ENCODE data around the gene GJB6. TPM values are rescaled to one million over a fixed set of nuclear protein-coding genes. Genes with fewer than 3 reads are reported as not detected.

GJB6 gene
- total RNA-seq, 1 experiment from 2014 or later: not detected

GRCh38 chr13:20232556-20233277 lies 598 bp upstream of the GJB6 start:
- DNase-seq (ENCODE audit: low read depth): no peak
- in situ Hi-C loops (cut with HindIII; ENCODE audit: low pct_unique_long_range_greater_than_20kb, low sequenced_read_pairs): no loop called here

DNA sequence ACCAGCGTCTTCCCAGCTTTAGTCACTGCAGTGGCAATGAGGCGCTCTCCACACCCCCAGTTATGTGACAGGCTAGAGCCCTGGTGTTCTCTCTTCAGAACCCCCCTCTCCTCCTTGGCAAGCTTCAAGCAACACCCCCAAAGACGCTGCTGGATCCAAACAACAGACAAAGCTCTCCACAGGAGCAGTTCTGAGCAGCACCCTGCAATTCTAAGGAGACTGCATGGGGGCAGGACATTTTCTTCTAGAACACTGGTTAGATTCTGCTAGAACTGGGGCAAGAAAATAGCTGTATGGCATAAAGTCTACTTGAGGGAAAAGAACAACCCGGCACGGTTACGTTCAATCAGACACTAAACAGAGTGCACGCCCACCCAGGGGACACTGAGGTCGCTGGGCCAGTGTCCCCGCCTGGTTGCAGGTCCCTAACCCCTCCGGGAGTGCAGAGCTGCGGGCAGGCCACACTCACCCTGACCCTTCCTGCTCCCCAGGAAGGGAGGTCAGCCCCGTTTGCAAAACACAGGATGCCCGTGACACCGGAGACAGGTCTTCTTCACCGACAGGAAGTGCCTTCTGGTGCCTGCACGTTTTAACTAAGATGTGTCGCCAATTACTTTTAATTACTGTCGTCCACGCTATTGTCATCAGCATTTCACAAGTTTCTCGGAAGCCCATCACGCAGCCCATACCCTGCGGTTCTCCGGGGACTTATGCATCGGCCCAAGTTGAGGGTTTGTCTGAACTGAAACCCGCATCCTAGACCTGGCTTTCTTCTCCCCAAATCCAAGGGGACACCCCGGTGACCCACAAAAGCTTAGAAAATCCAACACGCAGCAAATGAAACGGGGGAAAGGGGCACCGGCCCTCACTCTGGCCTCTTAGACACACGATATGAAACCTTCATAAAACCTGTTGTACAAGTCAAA lies 943 bp downstream of the GJB6 start:
- in situ Hi-C loops (cut with HindIII; ENCODE audit: low pct_unique_long_range_greater_than_20kb, low sequenced_read_pairs): no loop called here
- no peak for DNase-seq (ENCODE audit: low read depth)

DNA sequence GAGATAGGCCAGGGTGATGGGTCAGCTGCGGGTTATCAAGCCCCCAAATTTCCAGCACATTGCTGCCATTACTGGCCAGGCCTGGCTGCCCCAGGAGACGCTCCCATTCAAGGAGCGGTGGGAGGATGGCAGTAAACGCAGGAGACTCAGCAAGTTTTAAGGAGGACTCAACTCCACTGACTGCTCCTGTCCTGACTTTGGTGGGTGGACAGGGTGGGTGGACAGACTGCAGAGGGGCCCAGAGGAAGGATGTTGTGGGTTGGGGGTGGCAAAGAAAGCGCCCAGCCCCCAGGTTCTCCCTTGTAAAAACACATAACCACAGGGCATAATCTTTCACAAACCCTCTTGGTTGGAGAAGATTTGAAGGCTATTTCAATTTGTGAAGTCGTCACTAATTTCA lies 4.4 kb downstream of the GJB6 start:
- in situ Hi-C loops (cut with HindIII; ENCODE audit: low pct_unique_long_range_greater_than_20kb, low sequenced_read_pairs): no loop called here
- DNase-seq (ENCODE audit: low read depth): no peak

DNA sequence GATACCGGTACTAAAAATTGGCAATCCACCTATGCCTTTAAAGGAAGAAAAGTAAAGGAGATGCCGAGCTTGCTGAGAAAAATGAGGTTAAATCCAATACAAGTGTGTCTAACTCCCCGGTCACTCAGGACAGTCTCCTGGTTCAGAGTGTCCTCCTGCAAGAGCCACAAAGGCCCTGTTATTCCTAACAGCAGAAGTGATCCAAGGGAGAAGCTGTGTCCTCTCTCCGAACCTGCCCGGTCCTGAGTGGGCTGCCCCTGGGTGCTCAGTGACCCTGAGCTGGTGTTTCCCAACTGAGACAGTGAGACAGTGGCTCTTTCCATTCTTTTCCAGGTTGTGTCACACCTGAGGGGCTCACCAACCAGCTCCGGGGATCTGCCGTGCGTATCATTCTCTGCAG lies 4.8 kb downstream of the GJB6 start:
- in situ Hi-C loops (cut with HindIII; ENCODE audit: low pct_unique_long_range_greater_than_20kb, low sequenced_read_pairs): no loop called here

DNA sequence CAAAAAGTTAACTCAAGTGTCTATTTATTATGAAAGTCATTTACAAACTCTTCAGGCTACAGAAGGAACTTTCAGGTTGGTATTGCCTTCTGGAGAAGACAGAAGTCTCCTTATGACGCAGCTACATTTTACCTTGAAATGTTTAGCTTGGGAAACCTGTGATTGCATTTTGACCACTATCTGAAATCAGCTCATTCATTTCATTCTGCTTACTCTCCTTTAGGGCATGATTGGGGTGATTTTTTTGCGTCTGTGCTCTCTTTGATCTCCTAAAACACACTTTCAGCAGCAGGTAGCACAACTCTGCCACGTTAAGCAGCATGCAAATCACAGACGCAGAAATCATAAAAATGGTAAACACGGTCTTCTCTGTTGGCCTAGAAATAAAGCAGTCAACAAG lies 9.6 kb downstream of the GJB6 start:
- DNase-seq (ENCODE audit: low read depth): no peak
- in situ Hi-C loops (cut with HindIII; ENCODE audit: low pct_unique_long_range_greater_than_20kb, low sequenced_read_pairs): no loop called here

More for the DNA sequence above, 4.8 kb downstream of the GJB6 start:
- DNase-seq (ENCODE audit: low read depth): no peak

GRCh38 chr13:20221772-20222171 lies 10.3 kb downstream of the GJB6 start:
- DNase-seq (ENCODE audit: low read depth): no peak
- in situ Hi-C loops (cut with HindIII; ENCODE audit: low pct_unique_long_range_greater_than_20kb, low sequenced_read_pairs): no loop called here

GRCh38 chr13:20219577-20219976 lies 12.5 kb downstream of the GJB6 start:
- DNase-seq (ENCODE audit: low read depth): no peak
- in situ Hi-C loops (cut with HindIII; ENCODE audit: low pct_unique_long_range_greater_than_20kb, low sequenced_read_pairs): no loop called here

- DNase-seq (ENCODE audit: low read depth): no peak
- in situ Hi-C loops (cut with HindIII; ENCODE audit: low pct_unique_long_range_greater_than_20kb, low sequenced_read_pairs): no loop called here
Measured at GRCh38 chr13:20217168-20217567, 15.0 kb downstream of the GJB6 start.

DNA sequence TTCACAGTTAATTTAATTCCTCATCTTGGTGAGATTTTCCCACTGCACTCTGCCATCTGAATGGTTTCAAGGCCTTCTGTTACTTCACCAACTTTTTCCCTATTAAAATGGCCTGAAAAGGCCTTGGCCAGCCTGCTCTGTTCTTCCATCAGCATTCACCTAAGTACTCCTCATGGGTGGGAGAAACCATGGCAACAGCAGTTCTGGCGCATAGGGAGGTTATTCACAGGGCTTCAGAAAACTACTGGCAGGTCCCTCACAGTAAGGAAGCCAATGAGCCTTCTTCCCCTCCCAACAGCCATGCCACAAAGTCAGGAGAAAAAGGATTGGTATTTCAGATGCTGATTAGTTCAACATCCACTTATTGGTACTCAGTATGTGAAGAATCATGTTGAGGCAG lies 22.2 kb downstream of the GJB6 start:
- in situ Hi-C loops (cut with HindIII; ENCODE audit: low pct_unique_long_range_greater_than_20kb, low sequenced_read_pairs): no loop called here
- no peak for DNase-seq (ENCODE audit: low read depth)

- DNase-seq (ENCODE audit: low read depth): no peak
- in situ Hi-C loops (cut with HindIII; ENCODE audit: low pct_unique_long_range_greater_than_20kb, low sequenced_read_pairs): no loop called here
Measured at GRCh38 chr13:20206698-20207235, 25.4 kb downstream of the GJB6 start.

DNA sequence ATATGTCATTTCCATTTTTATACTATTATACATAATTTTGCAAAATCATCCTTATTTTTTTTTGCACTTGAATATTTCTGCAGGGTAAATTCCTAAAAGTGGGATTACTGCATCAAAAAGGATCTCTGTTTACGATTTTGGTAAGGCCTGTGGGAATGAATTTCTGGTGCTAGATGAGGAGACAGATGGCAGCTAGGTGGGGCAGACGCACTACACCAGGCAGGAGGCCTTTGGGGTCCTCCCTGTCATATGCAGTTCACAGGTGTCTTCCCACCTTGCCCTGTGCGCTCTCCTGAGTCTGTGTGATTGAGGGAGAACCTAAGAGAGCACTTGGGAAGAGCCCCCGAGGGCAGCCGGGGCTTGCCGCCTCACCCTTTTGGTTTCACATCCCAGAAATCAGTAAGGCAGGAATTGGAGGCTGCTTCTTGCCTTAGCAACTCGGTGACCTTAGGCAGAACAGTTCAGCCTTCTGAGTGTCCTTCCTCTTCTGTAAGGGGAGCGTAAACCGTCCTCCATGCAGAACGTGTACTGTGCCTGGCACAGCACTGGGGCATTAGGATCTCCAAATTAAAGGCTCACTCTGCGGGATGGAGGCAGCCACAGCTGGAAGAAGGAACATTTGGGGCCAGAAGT lies 25.9 kb downstream of the GJB6 start:
- no peak for DNase-seq (ENCODE audit: low read depth)
- in situ Hi-C loops (cut with HindIII; ENCODE audit: low pct_unique_long_range_greater_than_20kb, low sequenced_read_pairs): no loop called here

GRCh38 chr13:20198781-20199180 lies 33.3 kb downstream of the GJB6 start:
- peak; percentile 47 for DNase-seq (ENCODE audit: low read depth)
- in situ Hi-C loops (cut with HindIII; ENCODE audit: low pct_unique_long_range_greater_than_20kb, low sequenced_read_pairs): loop anchor here (10.0 to 25.0 kb wide), 3 partner anchors 56 to 639 kb away; no protein-coding TSS in a partner anchor

- in situ Hi-C loops (cut with HindIII; ENCODE audit: low pct_unique_long_range_greater_than_20kb, low sequenced_read_pairs): loop anchor here (10.0 to 25.0 kb wide), 3 partner anchors 57 to 640 kb away; no protein-coding TSS in a partner anchor
- peak; percentile 66 for DNase-seq (ENCODE audit: low read depth)
Measured at GRCh38 chr13:20197361-20197834, 34.7 kb downstream of the GJB6 start.

DNA sequence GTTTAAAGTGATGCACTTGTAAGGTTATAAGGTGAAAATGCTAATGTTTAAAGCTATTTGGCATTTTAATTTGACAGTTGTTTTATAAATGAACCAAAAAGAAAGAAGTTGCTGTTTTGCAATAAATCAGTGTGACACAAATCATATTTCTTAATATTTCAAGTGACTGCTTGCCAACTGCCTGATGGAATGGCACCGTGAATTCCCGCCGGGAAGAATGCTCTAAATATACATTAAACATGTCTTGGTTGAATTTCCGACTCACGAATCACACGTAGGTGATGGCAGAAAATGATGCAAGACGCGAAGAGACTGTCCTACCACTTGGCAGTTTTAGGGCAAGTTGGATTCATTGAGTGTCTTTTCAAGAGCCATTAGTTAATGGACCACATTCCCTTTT lies 36.3 kb downstream of the GJB6 start:
- DNase-seq (ENCODE audit: low read depth): no peak
- in situ Hi-C loops (cut with HindIII; ENCODE audit: low pct_unique_long_range_greater_than_20kb, low sequenced_read_pairs): loop anchor here (10.0 to 25.0 kb wide), 3 partner anchors 59 to 642 kb away; no protein-coding TSS in a partner anchor

DNA sequence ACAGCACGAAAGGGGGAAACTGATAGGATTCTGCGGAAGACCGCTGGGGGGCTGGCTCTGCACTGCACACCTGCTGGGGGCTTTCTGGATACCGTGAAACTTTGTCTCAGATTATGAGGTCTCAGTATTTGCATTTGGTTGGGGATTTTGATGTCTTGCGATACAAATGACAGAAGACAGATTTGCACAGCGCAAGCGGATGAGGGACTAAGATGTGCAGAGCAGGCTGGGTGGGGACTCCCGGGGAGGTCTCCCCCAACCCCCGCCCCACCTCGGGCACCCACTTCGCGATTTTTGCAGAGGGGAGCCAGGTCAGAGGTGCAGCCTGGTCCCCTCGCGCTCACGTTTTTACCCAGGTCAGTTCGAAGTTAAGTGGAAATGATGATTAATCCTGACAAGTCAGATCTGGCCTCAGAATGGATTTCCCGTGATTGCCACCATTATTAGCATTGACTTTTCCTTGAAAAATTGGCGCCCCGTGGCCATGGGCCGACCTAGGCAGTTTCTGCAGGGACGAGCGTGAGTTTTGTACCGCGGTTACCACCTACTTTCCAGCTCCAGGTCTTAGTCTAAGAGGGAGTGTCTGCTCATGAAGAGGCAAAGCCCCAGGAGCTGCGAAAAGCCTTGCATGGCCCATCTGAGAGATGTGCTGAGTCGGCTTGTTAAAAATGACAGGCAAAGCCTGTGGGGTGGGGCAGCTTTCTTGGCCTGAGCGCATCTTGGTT lies 38.0 kb downstream of the GJB6 start:
- in situ Hi-C loops (cut with HindIII; ENCODE audit: low pct_unique_long_range_greater_than_20kb, low sequenced_read_pairs): loop anchor here (10.0 to 25.0 kb wide), 3 partner anchors 61 to 643 kb away; no protein-coding TSS in a partner anchor

DNA sequence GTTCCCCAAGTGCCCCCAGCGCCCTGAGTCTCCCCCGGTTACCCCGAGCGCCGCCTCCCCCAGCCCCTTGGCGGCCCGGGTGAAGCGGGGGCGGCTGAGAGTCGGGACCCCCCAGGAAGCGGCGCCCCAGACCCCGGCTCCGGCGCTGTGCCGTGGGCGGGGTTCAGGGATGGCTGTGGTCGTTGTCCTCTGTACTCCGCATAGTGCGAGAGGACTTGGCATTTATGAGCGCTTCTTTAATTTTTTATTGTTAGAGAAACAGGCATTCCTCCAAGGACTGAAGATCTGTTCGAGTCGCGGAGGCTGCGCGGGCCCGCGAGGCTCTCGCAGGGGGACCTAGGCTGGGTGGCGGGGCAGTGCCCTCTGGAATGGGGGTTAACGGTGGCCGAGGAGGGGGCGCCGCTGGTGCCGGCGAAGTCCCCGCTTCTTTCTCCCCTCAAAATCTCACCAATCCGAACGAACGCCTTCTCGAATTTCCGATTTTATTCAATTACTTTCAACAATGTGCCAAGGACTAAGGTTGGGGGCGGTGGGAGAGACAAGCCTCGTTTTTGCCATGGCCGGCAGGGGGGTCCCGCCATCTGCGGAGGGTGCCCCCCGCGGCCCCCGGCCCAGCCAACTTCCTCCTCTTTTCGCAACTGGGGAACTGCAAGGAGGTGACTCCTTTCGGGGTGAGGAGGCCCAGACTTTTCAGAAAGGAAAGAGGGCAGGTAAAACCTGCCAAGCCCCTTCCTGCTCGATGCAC lies 38.8 kb downstream of the GJB6 start:
- DNase-seq (ENCODE audit: low read depth): no peak
- in situ Hi-C loops (cut with HindIII; ENCODE audit: low pct_unique_long_range_greater_than_20kb, low sequenced_read_pairs): loop anchor here (10.0 to 25.0 kb wide), 3 partner anchors 61 to 644 kb away; no protein-coding TSS in a partner anchor

More for the DNA sequence above, 38.0 kb downstream of the GJB6 start:
- DNase-seq (ENCODE audit: low read depth): no peak

DNA sequence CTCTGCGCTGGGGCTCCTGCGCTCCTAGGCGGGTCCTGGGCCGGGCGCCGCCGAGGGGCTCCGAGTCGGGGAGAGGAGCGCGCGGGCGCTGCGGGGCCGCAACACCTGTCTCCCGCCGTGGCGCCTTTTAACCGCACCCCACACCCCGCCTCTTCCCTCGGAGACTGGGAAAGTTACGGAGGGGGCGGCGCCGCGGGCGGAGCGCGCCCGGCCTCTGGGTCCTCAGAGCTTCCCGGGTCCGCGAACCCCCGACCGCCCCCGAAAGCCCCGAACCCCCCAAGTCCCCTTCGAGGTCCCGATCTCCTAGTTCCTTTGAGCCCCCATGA lies 39.3 kb downstream of the GJB6 start, which contains the start of gene GJB2:
TSS of gene GJB2 (minus strand) at position 103 of the 326 bp plus-strand sequence. CDS start 3,357 bp downstream, outside the sequence.
- in situ Hi-C loops (cut with HindIII; ENCODE audit: low pct_unique_long_range_greater_than_20kb, low sequenced_read_pairs): loop anchor here (10.0 to 25.0 kb wide), 3 partner anchors 62 to 645 kb away; no protein-coding TSS in a partner anchor
- DNase-seq (ENCODE audit: low read depth): no peak

All from Caki2 (cell line).